ENCODE measurements around the gene TRMT1.

TRMT1 gene

GRCh38 chr19:13072188-13072908 is 44.2 kb downstream of the TRMT1 start:
- no peak for TF ChIP-seq FOXM1 (IDR thresholded peaks at IDR 0.05; ENCODE audit: borderline replicate concordance, low read depth)
- TF ChIP-seq MAX (IDR thresholded peaks at IDR 0.05): no peak
- no peak for TF ChIP-seq REST (IDR thresholded peaks at IDR 0.05; ENCODE audit: low read depth)
- TF ChIP-seq TEAD4 (IDR thresholded peaks at IDR 0.05): no peak
- TF ChIP-seq EP300 (IDR thresholded peaks at IDR 0.05; ENCODE audit: borderline replicate concordance): no peak
- TF ChIP-seq NFIC (IDR thresholded peaks at IDR 0.05): no peak
- no peak for TF ChIP-seq USF1 (IDR thresholded peaks at IDR 0.05)
- TF ChIP-seq ZBTB7A (IDR thresholded peaks at IDR 0.05; ENCODE audit: low read depth): no peak
- no peak for TF ChIP-seq RAD21 (IDR thresholded peaks at IDR 0.05; ENCODE audit: low read depth)
- TF ChIP-seq TAF1 (IDR thresholded peaks at IDR 0.05; ENCODE audit: low read depth): no peak
- no peak for TF ChIP-seq CREB1 (IDR thresholded peaks at IDR 0.05; ENCODE audit: low read depth)
- no peak for TF ChIP-seq CEBPB (IDR thresholded peaks at IDR 0.05)
- TF ChIP-seq EGR1 (IDR thresholded peaks at IDR 0.05): no peak
- TF ChIP-seq TCF12 (IDR thresholded peaks at IDR 0.05; ENCODE audit: low read depth): no peak
- TF ChIP-seq YY1 (IDR thresholded peaks at IDR 0.05; ENCODE audit: low read depth): no peak

GRCh38 chr19:13071444-13072187 is 44.9 kb downstream of the TRMT1 start:
- no peak for TF ChIP-seq EP300 (IDR thresholded peaks at IDR 0.05; ENCODE audit: borderline replicate concordance)
- TF ChIP-seq REST (IDR thresholded peaks at IDR 0.05; ENCODE audit: low read depth): no peak
- no peak for TF ChIP-seq TAF1 (IDR thresholded peaks at IDR 0.05; ENCODE audit: low read depth)
- no peak for TF ChIP-seq CREB1 (IDR thresholded peaks at IDR 0.05; ENCODE audit: low read depth)
- TF ChIP-seq CEBPB (IDR thresholded peaks at IDR 0.05): no peak
- no peak for TF ChIP-seq YY1 (IDR thresholded peaks at IDR 0.05; ENCODE audit: low read depth)
- no peak for TF ChIP-seq ZBTB7A (IDR thresholded peaks at IDR 0.05; ENCODE audit: low read depth)
- no peak for TF ChIP-seq FOXM1 (IDR thresholded peaks at IDR 0.05; ENCODE audit: borderline replicate concordance, low read depth)
- no peak for TF ChIP-seq MAX (IDR thresholded peaks at IDR 0.05)
- TF ChIP-seq USF1 (IDR thresholded peaks at IDR 0.05): no peak
- TF ChIP-seq TEAD4 (IDR thresholded peaks at IDR 0.05): no peak
- no peak for TF ChIP-seq TCF12 (IDR thresholded peaks at IDR 0.05; ENCODE audit: low read depth)
- no peak for TF ChIP-seq NFIC (IDR thresholded peaks at IDR 0.05)

GRCh38 chr19:13070425-13071140 is 46.0 kb downstream of the TRMT1 start:
- TF ChIP-seq REST (IDR thresholded peaks at IDR 0.05; ENCODE audit: low read depth) (no peak), ZBTB7A (IDR thresholded peaks at IDR 0.05; ENCODE audit: low read depth) (no peak), YY1 (IDR thresholded peaks at IDR 0.05; ENCODE audit: low read depth) (no peak)

Data from Ishikawa (cell line).